Melanocyte of skin (primary cell): ENCODE data around the gene C19orf33. TPM values are rescaled to one million over a fixed set of nuclear protein-coding genes. Genes with fewer than 3 reads are reported as not detected.

Experiments used
- small RNA-seq, 2 donors: library from RNA; depleted of rRNA; stranded (forward); fragments of <200 nt; gene quantifications; one replicate each; pipeline ENCODE3, GENCODE V24; 2012
- total RNA-seq, 2 donors: library from RNA; depleted of rRNA; stranded (reverse); fragments of >200 nt; gene quantifications; 2 replicates each; pipeline ENCODE4 v1.2.3, GENCODE V29; 2012

The C19orf33 gene
- not detected for total RNA-seq

GRCh38 chr19:38303517-38304351 lies at the start of gene C19orf33:
C19orf33 (plus strand) TSS chr19:38304251; CDS start chr19:38304262, 11 bp downstream.

GRCh38 chr19:38264486-38265212 lies 39.4 kb upstream of the C19orf33 start, which contains the start of gene SPINT2:
SPINT2 (plus strand) TSS chr19:38264573; CDS start chr19:38264893, 320 bp downstream.

GRCh38 chr19:38315657-38316476 lies 11.8 kb downstream of the C19orf33 start, which contains the start of gene YIF1B:
YIF1B (minus strand) TSS chr19:38315947; CDS start chr19:38315917, 30 bp downstream.

GRCh38 chr19:38319421-38320258 lies 15.6 kb downstream of the C19orf33 start, which contains the start of gene KCNK6:
KCNK6 (plus strand) TSS chr19:38319845; CDS start chr19:38319951, 106 bp downstream.

Small RNA genes within 50 kb of the gene (small RNA-seq; reads per million reads assigned to genes)
- gene RF00019, result 0 reads per million in 2 donors

Other genes with a start within 250 kb of the C19orf33 start
- 1 to 10 TPM; 1.0 to 3.3 TPM for gene DPF1, start 80.0 kb upstream of the C19orf33 start, total RNA-seq
- gene PPP1R14A, start 47.9 kb upstream of the C19orf33 start, total RNA-seq, result not detected
- not detected for gene SPINT2, start 39.7 kb upstream of the C19orf33 start, total RNA-seq
- gene YIF1B, start 11.7 kb downstream of the C19orf33 start, total RNA-seq, result 100 to 1,000 TPM in 1 of 2 donors, 10 to 100 TPM in 1; 94.6 to 118 TPM
- under 1 TPM; under 0.01 to 0.33 TPM for gene KCNK6, start 15.6 kb downstream of the C19orf33 start, total RNA-seq
- 1 to 10 TPM in 1 of 2 donors, under 1 TPM in 1; 0.33 to 1.4 TPM for gene CATSPERG, start 31.6 kb downstream of the C19orf33 start, total RNA-seq
- 100 to 1,000 TPM; 402 to 443 TPM for gene PSMD8, start 70.3 kb downstream of the C19orf33 start, total RNA-seq
- gene GGN, start 83.8 kb downstream of the C19orf33 start, total RNA-seq, result not detected
- gene SPRED3, start 84.4 kb downstream of the C19orf33 start, total RNA-seq, result under 1 TPM; 0.33 to 0.34 TPM
- 1 to 10 TPM; 7.0 to 7.2 TPM for gene FAM98C, start 98.8 kb downstream of the C19orf33 start, total RNA-seq
- not detected for gene RASGRP4, start 122.0 kb downstream of the C19orf33 start, total RNA-seq
- gene RYR1, start 129.4 kb downstream of the C19orf33 start, total RNA-seq, result 1 to 10 TPM in 1 of 2 donors, under 1 TPM in 1; 1.00 to 1.4 TPM